Measurements from ENCODE around the gene VSIG8. TPM values are rescaled to one million over a fixed set of nuclear protein-coding genes. Genes with fewer than 3 reads are reported as not detected.
A peak's percentile ranks its signal among the peaks of the same experiment; 100 is the strongest.

Gene VSIG8
- total and polyA plus RNA-seq, 9 of the 15 experiments (the other 6 are each of a cell fraction or from before 2014, with no cell fraction given): not detected

DNA sequence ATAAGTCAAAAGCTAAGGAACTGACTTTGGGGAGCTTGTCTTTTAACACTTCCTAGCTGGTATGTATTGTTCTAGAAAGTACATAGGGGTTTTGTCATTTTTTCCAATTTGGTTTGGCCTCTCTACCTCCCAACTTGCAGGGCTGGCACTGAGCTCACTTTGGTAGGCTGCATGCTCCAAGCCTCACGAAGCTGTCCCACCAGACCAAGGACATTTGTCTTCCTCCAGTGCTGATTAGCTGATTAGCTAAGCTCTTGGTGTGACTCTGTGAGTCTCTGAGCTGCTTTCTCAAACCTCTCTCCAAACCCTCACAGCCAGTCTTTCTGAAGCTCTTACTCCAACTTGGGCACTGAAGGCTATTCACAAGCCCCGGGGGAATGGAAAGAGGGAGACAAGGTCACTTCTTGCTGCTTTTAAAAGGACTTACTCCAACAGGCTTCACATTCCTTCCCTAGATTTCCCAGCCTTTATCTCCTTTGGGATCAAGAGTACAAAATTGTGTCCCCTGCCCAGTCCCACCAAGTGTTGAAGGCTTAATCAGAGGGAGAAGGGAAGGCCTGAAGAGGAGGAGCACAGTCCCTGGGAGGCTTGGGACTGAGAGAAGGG is 38.4 kb upstream of the VSIG8 start:
- no peak overlapping the region for H3K4me3 ChIP-seq
- in situ Hi-C loops (cut with MboI): no loop called here
- no peak overlapping the region for H3K4me2 ChIP-seq (ENCODE audit: insufficient read depth, low read length)
- no peaks in the 10 kb centered on the region for H4K20me1 ChIP-seq (replicated peaks; ENCODE audit: control insufficient read depth, insufficient read depth, low read length)
- ATAC-seq: peak; percentile 55
- H3K79me2 ChIP-seq (ENCODE audit: control insufficient read depth, insufficient read depth, low read length): no peaks in the 10 kb centered on the region
- POLR2A ChIA-PET: interaction anchor here (0.6 to 2.1 kb wide), 7 partner anchors 8 to 213 kb away, joined by 3 to 8 read pairs (median 4); partner anchors contain the start of gene TAGLN2
- peak overlapping the region; percentile 36 to 80; a peak in 2 of 4 replicates for H3K9ac ChIP-seq (ENCODE audit: insufficient read depth in 1 of 2, low read depth in 2 of 2, low read length in 2 of 2)
- no peaks in the 10 kb centered on the region for H3K9me1 ChIP-seq (ENCODE audit: control insufficient read depth, insufficient read depth, low read length)
- no peak for DNase-seq (ENCODE audit: extremely low read depth in 1 of 4, low spot score in 3 of 4)
- H3K36me3 ChIP-seq (ENCODE audit: control insufficient read depth, insufficient read depth, low read length): no peaks in the 10 kb centered on the region
- no peak overlapping the region; the same call in 2 of the 3 replicates for H3K27ac ChIP-seq (ENCODE audit: extremely low read depth, low read depth, low read length)
- no peaks in the 10 kb centered on the region for H3K27me3 ChIP-seq (ENCODE audit: control insufficient read depth in 2 of 2, insufficient read depth in 2 of 2, low read length in 2 of 2)
- peaks cover 18 to 26% of the 10 kb centered on the region in 2 experiments for H3K4me1 ChIP-seq (replicated peaks in 1 of 2; ENCODE audit: control insufficient read depth in 2 of 2, insufficient read depth in 2 of 2, low read length in 2 of 2)
- H2AFZ ChIP-seq (ENCODE audit: low read depth, low read length): peak overlapping the region; percentile 88
- no peaks in the 10 kb centered on the region for H3K9me3 ChIP-seq (replicated peaks; ENCODE audit: control insufficient read depth, insufficient read depth, low read depth, low read length)
- 27% methylated on average over 2 of the region's 2 CpGs for WGBS (ENCODE audit: insufficient coverage, low coverage, missing lambda C conversion rate)
- peak; percentile 62 for FAIRE-seq
- intact Hi-C loops (cut with micrococcal nuclease): loop anchor here (1.0 kb wide), 1 partner anchor 23 kb away; no protein-coding TSS in a partner anchor
- CTCF ChIA-PET (ENCODE audit: low intra/inter-chr PET ratio): no interaction called here
- no TSS peak for BruUV-seq (replicated peaks)
- TF ChIP-seq, protein P1, sequence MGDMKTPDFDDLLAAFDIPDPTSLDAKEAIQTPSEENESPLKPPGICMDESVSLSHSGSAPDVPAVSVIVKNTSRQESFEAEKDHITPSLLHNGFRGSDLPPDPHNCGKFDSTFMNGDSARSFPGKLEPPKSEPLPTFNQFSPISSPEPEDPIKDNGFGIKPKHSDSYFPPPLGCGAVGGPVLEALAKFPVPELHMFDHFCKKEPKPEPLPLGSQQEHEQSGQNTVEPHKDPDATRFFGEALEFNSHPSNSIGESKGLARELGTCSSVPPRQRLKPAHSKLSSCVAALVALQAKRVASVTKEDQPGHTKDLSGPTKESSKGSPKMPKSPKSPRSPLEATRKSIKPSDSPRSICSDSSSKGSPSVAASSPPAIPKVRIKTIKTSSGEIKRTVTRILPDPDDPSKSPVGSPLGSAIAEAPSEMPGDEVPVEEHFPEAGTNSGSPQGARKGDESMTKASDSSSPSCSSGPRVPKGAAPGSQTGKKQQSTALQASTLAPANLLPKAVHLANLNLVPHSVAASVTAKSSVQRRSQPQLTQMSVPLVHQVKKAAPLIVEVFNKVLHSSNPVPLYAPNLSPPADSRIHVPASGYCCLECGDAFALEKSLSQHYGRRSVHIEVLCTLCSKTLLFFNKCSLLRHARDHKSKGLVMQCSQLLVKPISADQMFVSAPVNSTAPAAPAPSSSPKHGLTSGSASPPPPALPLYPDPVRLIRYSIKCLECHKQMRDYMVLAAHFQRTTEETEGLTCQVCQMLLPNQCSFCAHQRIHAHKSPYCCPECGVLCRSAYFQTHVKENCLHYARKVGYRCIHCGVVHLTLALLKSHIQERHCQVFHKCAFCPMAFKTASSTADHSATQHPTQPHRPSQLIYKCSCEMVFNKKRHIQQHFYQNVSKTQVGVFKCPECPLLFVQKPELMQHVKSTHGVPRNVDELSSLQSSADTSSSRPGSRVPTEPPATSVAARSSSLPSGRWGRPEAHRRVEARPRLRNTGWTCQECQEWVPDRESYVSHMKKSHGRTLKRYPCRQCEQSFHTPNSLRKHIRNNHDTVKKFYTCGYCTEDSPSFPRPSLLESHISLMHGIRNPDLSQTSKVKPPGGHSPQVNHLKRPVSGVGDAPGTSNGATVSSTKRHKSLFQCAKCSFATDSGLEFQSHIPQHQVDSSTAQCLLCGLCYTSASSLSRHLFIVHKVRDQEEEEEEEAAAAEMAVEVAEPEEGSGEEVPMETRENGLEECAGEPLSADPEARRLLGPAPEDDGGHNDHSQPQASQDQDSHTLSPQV (IDR thresholded peaks at IDR 0.05): 0 out of 2 replicates have a peak, but pooled peaks have one; percentile 16
- TF ChIP-seq ZFP36 (IDR thresholded peaks at IDR 0.05; ENCODE audit: low read depth, low read length, partially characterized antibody): peak; percentile 28
- TF ChIP-seq, protein P2, sequence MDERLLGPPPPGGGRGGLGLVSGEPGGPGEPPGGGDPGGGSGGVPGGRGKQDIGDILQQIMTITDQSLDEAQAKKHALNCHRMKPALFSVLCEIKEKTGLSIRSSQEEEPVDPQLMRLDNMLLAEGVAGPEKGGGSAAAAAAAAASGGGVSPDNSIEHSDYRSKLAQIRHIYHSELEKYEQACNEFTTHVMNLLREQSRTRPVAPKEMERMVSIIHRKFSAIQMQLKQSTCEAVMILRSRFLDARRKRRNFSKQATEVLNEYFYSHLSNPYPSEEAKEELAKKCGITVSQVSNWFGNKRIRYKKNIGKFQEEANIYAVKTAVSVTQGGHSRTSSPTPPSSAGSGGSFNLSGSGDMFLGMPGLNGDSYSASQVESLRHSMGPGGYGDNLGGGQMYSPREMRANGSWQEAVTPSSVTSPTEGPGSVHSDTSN (CRISPR knock-in tag; IDR thresholded peaks at IDR 0.05; ENCODE audit: low read depth): no peak
- TF ChIP-seq, protein P2 (tag; conservative IDR thresholded peaks at IDR 0.05; ENCODE audit: low read depth): 0 out of 2 replicates have a peak, but pooled peaks have one; percentile 54
- peak; percentile 32; the same call in 1 of the 2 replicates for TF ChIP-seq GATA2 (CRISPR knock-in tag; IDR thresholded peaks at IDR 0.05)
- no peak for TF ChIP-seq CBX3 (IDR thresholded peaks at IDR 0.05; ENCODE audit: borderline replicate concordance in 1 of 2, low read length in 2 of 2)
- no peak for TF ChIP-seq PHB2 (IDR thresholded peaks at IDR 0.05; ENCODE audit: low read depth)
- TF ChIP-seq, protein P3, sequence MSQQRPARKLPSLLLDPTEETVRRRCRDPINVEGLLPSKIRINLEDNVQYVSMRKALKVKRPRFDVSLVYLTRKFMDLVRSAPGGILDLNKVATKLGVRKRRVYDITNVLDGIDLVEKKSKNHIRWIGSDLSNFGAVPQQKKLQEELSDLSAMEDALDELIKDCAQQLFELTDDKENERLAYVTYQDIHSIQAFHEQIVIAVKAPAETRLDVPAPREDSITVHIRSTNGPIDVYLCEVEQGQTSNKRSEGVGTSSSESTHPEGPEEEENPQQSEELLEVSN (IDR thresholded peaks at IDR 0.05; ENCODE audit: borderline replicate concordance in 1 of 2, extremely low read depth in 1 of 2, insufficient read depth in 1 of 2, insufficient read length in 1 of 2, low read depth in 1 of 2, low read length in 1 of 2, poor library complexity in 1 of 2, severe bottlenecking in 1 of 2): peak; percentile 41 to 73
- TF ChIP-seq L3MBTL2 (IDR thresholded peaks at IDR 0.05): peak; percentile 64; the same call in 1 of the 2 replicates
- TF ChIP-seq, protein P4, sequence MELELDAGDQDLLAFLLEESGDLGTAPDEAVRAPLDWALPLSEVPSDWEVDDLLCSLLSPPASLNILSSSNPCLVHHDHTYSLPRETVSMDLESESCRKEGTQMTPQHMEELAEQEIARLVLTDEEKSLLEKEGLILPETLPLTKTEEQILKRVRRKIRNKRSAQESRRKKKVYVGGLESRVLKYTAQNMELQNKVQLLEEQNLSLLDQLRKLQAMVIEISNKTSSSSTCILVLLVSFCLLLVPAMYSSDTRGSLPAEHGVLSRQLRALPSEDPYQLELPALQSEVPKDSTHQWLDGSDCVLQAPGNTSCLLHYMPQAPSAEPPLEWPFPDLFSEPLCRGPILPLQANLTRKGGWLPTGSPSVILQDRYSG (tag; conservative IDR thresholded peaks at IDR 0.05; ENCODE audit: low read depth): 0 out of 2 replicates have a peak, but pooled peaks have one; percentile 40

Data from K562 (cell line).